ENCODE data around the gene SOX13.

DNA sequence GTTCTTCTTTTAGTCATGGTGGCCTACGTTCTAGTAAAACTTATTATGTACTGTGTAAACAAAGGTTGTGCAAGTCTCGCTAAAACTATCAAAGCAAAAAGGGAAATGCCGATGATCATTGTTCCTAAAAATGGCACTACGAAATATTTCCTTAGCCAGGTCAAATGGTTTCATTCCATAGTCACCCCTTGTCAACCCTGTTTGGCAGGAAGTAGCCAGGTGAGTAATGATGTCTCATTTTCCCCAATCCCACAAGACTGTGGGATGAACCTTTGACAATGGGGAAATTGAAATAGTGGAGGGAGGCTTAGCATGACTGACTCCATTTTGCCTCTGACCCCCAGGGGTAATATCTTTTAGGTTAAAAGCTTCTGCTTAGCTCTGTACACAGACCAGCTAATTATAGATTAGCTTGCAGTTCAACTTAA, 98.8 kb downstream of the SOX13 start:
- no peak for TF ChIP-seq POLR2AphosphoS2 (IDR thresholded peaks at IDR 0.05; ENCODE audit: low read depth, low read length)
- TF ChIP-seq PML (IDR thresholded peaks at IDR 0.05; ENCODE audit: low read length), result no peak
- TF ChIP-seq ASH2L (IDR thresholded peaks at IDR 0.05; ENCODE audit: borderline replicate concordance, low read depth), result no peak
- no peak for TF ChIP-seq ZNF24 (IDR thresholded peaks at IDR 0.05)
- no peak for TF ChIP-seq RCOR1 (conservative IDR thresholded peaks at IDR 0.05; ENCODE audit: low read depth, low read length)
